ENCODE results near the gene USP34. TPM values are rescaled to one million over a fixed set of nuclear protein-coding genes. Genes with fewer than 3 reads are reported as not detected.
"Not testable (repeated sequence)": the region's sequence is repeated elsewhere in the genome, so short reads cannot be mapped to it uniquely, and the experiment has no call there.

The USP34 gene
- total and polyA plus RNA-seq, 8 donors: 86.5 to 191 (median 158) TPM

GRCh38 chr2:61485281-61485680 lies 14.4 kb upstream of the USP34 start:
- ATAC-seq (peak; percentile 77), DNase-seq (peak in 2 of 4 donors; percentile 23 to 41)
- Histone ChIP-seq H3K36me3 (peaks cover 0 to 99% of the 10 kb centered on the region in 2 donors), H3K4me3 (no peak overlapping the region), H3K4me1 (no peaks in the 10 kb centered on the region), H3K9me3 (no peaks in the 10 kb centered on the region), H3K27me3 (no peaks in the 10 kb centered on the region), H3K27ac (peak overlapping the region in 1 of 2 donors; percentile 56)
- intact Hi-C loops (cut with DNase I): no loop called here
- no peak for TF ChIP-seq CTCF (IDR thresholded peaks at IDR 0.05)

GRCh38 chr2:61478086-61478485 lies 7.2 kb upstream of the USP34 start:
- no peak for ATAC-seq
- H3K27ac ChIP-seq: no peak overlapping the region
- intact Hi-C loops (cut with DNase I): no loop called here
- H3K36me3 ChIP-seq: peaks cover 0 to 69% of the 10 kb centered on the region in 2 donors
- no peaks in the 10 kb centered on the region for H3K4me1 ChIP-seq
- H3K27me3 ChIP-seq: no peaks in the 10 kb centered on the region
- no peak for TF ChIP-seq CTCF (IDR thresholded peaks at IDR 0.05)
- no peak overlapping the region for H3K4me3 ChIP-seq
- DNase-seq: no peak
- no peaks in the 10 kb centered on the region for H3K9me3 ChIP-seq

- H3K4me3 ChIP-seq; H3K9me3 ChIP-seq; H3K27ac ChIP-seq; H3K4me1 ChIP-seq; DNase-seq; ATAC-seq; H3K27me3 ChIP-seq; intact Hi-C loops (cut with DNase I): not testable (repeated sequence)
- peaks cover 0 to 59% of the 10 kb centered on the region in 2 donors for H3K36me3 ChIP-seq
These were observed 6.2 kb upstream of the USP34 start for GRCh38 chr2:61476929-61477589.

DNA sequence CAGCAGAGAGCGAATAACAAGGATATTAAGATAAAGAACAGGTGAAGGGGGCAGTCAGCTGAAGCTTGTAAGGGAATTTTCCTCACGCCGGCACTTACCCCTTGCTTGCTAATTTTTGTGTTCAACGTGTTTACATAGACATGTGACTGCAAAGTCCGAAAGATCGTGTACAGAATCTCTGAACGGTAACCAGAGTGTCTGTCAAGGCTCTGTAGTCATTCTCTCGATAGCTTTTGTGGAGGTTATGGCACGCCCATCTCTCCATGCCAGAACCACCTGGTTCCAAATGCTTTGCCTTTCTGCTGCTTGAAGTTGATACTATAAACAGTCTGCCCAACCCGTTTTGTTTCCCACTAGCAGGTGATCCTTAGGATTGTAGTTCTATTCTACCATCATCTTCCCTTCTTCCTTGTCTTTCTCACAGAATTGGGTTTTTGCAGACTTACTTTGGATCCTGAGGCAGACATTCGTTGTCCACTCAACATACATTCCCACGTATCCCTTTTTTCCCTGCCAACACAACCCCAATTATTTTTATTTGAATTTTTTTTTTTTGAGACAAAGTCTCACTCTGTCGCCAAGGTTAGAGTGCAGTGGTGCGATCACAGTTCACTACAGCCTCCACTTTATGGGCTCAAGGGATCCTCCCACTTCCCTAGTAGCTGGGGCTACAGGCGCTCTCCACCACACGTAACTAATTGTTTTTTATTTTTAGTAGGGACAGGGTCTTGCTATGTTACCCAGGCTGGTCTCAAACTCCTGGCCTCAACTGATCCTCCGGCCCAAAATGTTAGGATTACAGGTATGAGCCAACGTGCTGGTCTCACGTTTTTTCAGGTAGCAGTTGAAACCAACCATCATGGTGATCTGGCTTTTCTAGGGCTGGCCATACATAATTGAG lies 1.3 kb upstream of the USP34 start:
- Histone ChIP-seq H3K9me3 (no peaks in the 10 kb centered on the region), H3K27me3 (no peaks in the 10 kb centered on the region), H3K4me3 (peak overlapping the region; percentile 86 to 88), H3K36me3 (peaks cover 0 to 26% of the 10 kb centered on the region in 2 donors), H3K27ac (peak overlapping the region; percentile 98 to 99), H3K4me1 (peaks cover 8 to 38% of the 10 kb centered on the region in 2 donors)
- no peak for TF ChIP-seq CTCF (IDR thresholded peaks at IDR 0.05)
- DNase-seq (peak in 1 of 4 donors; percentile 37), ATAC-seq (peak; percentile 17)
- intact Hi-C loops (cut with DNase I): no loop called here

GRCh38 chr2:61470122-61470951 lies 550 bp downstream of the USP34 start:
- TF ChIP-seq CTCF (IDR thresholded peaks at IDR 0.05): no peak
- DNase-seq: peak in 3 of 4 donors; percentile 65 to 95 (median 91)
- Histone ChIP-seq H3K4me3 (peak overlapping the region; percentile 86 to 88), H3K27ac (peak overlapping the region; percentile 98 to 99), H3K4me1 (peaks cover 8 to 56% of the 10 kb centered on the region in 2 donors), H3K27me3 (no peaks in the 10 kb centered on the region), H3K9me3 (no peaks in the 10 kb centered on the region), H3K36me3 (peaks cover 0 to 22% of the 10 kb centered on the region in 2 donors)
- intact Hi-C loops (cut with DNase I): no loop called here
- peak; percentile 78 for ATAC-seq

Measured in left lung (tissue), 10 donors.